Activated CD8-positive, alpha-beta memory T cell treated with anti-CD3 and anti-CD28 coated beads for 1 hour (primary cell): Measurements from ENCODE around the gene PTPN13.

Source experiments
- DNase-seq, 2 donors: peaks; one replicate each; pipeline ENCODE4 v3.0.0-alpha.2; 2020; ENCODE audit warnings: low read depth in 1 of 2; ENCODE audit errors: extremely low read depth in 1 of 2

Gene PTPN13, protein sequence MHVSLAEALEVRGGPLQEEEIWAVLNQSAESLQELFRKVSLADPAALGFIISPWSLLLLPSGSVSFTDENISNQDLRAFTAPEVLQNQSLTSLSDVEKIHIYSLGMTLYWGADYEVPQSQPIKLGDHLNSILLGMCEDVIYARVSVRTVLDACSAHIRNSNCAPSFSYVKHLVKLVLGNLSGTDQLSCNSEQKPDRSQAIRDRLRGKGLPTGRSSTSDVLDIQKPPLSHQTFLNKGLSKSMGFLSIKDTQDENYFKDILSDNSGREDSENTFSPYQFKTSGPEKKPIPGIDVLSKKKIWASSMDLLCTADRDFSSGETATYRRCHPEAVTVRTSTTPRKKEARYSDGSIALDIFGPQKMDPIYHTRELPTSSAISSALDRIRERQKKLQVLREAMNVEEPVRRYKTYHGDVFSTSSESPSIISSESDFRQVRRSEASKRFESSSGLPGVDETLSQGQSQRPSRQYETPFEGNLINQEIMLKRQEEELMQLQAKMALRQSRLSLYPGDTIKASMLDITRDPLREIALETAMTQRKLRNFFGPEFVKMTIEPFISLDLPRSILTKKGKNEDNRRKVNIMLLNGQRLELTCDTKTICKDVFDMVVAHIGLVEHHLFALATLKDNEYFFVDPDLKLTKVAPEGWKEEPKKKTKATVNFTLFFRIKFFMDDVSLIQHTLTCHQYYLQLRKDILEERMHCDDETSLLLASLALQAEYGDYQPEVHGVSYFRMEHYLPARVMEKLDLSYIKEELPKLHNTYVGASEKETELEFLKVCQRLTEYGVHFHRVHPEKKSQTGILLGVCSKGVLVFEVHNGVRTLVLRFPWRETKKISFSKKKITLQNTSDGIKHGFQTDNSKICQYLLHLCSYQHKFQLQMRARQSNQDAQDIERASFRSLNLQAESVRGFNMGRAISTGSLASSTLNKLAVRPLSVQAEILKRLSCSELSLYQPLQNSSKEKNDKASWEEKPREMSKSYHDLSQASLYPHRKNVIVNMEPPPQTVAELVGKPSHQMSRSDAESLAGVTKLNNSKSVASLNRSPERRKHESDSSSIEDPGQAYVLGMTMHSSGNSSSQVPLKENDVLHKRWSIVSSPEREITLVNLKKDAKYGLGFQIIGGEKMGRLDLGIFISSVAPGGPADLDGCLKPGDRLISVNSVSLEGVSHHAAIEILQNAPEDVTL (N-terminal part only)

DNA sequence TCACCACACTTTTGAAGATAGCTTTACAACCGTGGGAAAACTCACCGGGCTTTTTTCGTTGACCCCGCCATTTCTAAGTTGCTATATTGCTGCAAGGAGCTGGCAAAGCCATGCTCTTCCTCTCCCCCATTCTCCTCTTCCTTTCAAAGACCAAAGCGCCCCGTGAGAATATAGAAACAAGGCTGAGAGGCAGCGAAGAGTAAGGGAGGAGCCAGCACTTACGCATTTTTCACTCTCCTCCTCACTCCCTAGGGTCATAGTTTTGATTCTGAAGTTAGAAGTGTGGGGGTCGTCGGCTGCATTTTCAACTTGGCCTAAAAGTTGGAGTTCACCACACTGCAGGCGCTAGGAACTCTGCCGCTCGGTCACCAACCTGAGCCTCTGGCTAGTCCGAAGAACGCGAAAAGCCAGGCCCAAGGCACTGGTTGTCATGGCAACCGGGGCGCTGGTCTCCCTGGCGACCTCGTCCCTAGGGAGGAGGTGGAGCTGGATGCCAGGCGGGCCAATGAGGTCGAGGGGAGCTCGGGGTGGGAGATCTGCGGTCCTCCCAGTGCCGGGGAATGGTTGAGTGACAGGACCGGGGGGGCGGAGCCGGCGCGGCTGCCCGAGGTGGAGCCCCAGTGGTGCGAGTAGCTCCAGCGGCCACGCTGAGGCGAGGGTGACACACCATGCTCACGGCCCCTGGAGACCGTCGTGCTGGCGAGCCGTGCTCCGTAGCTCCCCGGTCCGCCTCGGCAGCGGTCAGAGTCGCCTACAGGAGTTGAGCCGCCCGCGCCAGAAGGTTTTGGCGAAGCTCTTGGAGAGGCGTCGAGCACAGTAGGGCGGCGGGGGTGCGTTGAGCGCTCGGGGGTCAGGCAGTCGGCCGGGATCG, at the start of gene PTPN13:
TSS of gene PTPN13 (plus strand) at position 628 of the 871 bp plus-strand sequence. CDS start 40,942 bp downstream, outside the sequence.
- DNase-seq, result peak in 1 of 2 donors; percentile 10

DNA sequence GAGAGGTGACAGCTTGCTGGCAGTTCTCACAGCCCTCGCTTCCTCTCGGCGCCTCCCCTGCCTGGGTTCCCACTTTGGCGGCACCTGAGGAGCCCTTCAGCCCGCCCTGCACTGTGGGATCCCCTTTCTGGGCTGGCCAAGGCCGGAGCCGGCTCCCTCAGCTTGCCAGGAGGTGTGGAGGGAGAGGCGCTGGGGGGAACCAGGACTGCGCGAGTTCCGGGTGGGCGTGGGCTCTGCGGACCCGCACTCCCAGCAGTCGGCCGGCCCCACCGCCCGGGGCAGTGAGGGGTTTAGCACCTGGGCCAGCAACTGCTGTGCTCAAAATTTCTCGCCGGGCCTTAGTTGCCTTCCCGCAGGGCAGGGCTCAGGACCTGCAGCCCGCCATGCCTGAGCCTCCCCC, 47.0 kb upstream of the PTPN13 start:
- no peak for DNase-seq

DNA sequence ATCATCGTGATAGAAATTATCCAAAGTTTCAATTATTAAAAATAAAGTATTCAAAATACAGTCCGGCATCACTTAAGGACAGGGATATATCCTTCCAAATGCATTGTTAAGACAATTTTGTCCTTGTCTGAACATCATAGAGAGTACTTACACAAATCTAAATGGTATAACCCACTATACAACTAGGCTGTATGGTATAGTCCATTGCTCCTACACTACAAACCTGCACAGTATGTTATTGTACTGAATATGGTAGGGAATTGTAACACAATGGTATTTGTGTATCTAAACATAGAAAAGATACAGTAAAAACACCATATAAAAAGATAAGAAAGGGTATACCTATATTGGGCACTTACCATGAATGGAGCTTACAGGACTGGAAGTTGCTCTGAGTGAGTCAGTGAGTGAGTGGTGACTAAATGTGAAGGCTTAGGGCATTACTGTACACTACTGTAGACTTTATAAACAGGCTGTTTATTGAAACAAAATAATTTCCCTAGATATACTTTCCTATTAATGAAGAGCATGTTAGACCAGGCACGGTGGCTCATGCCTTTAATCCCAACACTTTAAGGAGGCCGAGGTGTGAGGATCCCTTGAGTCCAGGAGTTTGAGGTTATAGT, 44.8 kb upstream of the PTPN13 start:
- no peak for DNase-seq

DNA sequence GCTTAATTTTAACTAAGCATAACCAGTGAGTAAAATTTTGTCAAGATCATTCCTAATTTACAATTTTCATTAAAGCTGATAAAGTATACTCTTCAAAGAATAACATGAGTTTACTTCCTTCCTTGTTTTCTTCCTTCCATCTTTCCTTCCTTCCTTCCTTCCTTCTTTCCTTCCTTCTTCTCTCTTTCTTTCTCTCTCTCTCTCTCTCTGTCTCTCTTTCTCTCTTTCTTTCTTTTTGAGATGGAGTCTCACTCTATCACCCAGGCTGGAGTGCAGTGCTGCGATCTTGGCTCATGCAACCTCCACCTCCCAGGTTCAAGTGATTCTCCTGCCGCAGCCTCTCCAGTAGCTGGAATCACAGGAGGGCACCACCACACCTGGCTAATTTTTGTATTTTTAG, 42.7 kb upstream of the PTPN13 start:
- no peak for DNase-seq

DNA sequence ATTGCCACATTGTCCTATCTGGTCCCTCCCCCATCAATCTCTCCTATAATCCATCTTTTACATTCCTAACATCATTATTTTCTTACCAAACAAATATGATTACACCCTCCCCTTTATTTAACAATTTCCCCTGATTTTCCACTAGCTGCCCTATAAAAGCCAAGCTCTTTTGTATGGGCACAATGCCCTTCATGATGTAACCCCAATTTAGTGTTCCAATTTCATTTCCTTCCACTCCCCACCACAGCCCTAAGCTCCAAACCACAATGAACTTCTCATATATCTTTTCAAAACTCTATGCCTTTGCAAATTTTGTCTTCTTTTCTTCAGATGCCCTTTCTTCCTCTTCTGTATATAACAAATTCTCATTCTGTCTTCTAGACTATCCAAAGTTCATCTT, 39.5 kb upstream of the PTPN13 start:
- DNase-seq, result no peak

DNA sequence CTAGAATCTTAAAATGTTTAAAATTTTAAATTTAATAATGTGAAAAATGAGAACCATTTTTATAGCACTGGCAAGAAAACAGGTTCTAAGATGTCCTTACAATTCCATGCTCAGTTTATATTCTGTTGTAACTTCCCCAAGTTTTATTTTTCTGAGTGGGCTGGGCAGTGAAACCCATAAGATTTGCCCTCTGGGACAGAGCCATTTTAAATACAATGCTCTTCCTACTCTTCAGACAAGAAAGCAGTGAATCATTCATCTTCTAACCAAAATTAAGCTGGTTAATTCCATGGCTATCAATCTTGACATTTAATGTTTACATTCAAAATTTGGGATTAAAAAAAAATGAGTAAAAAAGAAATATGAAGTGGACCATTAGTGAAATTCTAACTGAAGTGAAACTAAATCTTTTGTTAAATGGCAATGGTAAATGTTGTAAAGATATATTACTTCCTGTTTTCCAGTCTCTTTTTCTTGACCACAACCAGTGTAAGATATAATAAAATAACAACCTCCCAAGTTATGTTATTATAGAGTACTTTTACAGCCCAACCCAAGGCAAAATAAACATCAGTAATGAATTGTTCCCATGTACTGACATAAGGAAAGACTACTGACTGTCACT, 37.2 kb upstream of the PTPN13 start:
- no peak for DNase-seq

DNA sequence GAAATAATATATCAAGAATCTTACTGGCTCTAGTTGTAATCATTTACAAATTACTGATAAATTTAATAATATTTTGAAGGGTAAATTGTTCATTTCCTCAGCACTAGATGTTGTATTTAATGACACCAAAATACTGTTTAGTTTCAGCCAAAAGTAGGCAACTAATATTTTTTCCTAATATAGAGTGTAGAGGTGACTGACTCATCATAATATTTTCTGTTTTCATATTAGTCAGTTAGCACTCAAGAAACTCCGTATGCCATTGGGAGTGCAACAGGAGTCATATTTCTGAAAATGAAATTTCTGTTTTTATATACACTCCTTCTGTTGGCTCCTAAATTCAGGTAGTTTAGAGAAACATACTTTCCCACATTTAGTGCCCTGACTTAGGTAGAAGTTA, 36.6 kb upstream of the PTPN13 start:
- no peak for DNase-seq

DNA sequence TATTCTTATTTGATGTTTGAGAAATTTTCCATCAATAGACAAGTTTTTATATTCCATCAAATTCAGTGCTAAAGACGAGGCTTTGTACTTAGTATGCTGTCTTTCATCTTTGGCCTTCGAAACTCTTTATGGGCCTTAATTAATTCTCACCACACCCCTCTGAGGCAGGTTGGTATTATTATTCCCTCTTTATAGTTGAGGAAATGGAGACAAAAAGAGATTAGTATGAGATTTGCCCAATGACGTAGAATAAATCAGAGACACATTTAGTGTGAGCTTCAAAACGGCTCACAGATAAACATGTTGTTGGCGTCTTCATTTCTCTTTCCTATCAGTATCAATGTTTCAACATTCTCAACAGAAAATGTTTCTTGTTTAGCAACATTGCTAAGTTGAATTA, 35.9 kb upstream of the PTPN13 start:
- no peak for DNase-seq

DNA sequence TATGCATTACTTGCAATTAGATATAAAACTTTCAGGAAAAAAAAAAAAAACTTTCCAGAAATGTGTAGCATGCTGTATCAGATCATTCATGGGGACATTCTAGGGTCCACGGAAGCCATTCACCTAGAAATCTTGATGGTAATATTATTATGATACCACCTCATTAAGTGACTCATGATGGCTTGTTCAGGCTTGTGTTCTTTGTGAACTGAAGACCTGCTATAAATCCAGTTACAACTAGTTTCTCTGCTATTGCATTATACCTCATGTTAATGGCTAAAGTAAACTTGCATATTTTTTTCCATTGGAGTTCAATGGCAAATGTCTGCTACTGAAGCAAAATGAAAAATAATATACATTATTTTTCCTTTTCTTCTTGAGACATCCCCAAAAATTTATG, 35.3 kb upstream of the PTPN13 start:
- no peak for DNase-seq

DNA sequence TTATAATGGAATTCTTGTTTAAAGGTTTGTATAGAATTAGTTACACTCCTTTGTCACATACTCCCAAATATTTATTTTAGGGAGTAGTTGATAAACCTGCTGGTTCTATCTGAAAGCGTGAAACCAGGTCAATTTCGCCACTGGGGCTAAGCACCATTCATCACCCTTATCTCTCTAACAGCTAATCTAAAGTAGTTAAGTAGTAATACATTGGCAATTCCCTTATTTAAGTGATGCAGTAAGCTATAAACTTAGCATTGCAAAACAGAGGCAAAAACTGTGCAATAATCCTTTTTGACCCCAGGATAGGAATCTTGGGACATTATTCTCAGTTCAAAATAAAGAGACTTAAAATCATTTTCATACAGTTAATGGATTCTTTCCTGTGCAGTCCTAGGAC, 33.7 kb upstream of the PTPN13 start:
- DNase-seq, result no peak

DNA sequence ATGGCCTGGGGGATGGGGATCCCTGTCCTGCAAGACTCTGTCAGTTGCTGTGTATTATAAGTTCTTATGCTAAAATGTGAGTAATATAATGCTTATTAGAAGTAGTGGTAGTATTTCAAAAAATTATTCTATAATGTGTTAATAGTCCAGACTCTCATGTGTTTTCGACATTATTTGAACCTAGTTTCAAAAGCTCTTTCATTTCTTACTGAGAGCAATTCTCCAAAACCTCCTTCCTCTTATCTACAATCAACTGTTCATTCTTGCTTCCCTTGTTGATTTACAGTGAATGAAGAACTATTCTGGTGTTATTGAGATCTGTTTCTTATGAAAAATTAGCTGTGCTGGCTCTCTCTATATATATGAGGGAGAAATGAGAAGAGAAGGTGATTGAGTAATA, 32.9 kb upstream of the PTPN13 start:
- no peak for DNase-seq

DNA sequence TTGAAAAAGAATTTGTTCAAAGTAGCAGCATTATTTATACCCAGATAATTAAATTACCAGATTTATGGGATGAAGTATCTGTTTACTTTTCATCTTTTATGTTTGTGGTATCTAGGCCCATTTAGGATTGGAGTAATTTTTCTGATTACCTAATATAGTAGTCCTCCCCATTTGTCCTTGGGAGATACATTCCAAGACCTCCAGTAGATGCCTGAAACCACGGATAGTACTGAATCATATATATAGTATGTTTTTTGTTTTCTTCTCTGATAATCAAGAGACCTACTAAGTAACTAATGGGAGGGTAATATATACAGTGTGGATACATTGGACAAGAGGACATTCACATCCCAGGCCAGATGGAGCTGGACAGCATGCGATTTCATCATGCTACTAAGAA, 30.7 kb upstream of the PTPN13 start:
- DNase-seq, result no peak

DNA sequence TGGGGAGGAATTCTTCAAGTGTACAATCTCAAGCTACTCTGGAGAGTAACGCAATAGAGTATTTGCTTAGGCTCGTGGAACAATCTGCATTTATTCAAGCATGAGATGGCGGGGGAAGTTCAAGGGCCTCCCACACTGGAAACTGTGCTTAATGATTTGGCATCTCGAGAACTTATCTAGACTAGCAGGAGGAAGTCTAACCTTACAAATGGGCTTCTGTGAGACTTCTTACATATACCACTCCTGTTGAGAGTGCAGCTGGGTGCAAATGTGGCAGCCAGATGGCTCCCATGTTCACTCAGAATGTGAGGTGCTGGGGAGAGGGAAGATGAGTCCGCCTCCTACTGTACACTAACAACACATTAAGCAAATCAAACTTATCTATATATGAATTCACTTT, 29.3 kb upstream of the PTPN13 start:
- no peak for DNase-seq

DNA sequence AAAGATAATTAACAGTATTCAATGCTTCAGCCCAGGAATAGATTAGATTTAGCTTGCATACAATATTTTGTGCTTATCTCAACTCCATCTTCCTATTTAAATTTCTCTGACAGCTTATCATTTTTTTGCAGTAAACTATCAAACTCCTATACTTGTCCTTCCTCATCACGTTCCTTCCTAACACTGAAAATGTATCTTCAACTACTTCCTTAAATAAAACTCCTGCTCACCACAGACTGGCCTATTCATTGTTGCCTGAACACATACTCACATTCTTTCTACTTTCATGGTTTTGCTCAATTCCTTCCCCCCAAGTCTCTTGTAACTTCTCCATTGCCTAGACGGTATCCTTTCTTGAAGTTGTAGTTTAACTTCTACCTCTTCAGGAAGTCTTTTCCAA, 28.5 kb upstream of the PTPN13 start:
- no peak for DNase-seq

DNA sequence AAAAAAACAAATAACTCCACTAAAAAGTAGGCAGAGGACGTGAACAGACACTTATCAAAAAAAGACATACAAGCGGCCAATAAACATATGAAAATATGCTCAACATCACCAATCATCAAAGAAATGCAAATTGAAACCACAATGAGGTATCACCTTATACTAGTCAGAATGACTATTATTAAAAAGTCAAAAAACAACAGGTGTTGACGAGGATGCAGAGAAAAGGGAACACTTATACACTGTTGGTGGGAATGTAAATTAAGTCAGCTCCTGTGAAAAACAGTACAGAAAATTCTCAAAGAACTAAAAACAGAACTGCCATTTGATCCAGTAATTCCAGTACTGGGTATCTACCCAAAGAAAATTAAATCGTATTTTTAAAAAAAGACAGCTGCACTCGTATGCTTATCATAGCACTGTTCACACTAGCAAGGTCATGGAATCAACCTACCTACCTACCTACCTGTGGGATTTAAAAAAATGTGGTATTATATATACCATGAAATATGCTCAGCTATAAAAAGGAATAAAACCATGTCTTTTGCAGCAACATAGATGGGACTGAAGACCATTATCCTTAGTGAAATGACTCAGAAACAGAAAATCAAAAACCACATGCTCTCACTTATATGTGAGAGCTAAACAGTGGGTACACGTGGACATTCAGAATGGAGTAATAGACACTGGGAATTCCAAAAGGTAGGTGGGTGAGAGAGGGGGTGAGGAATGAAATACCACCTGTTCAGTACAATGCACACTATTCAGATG, 24.8 kb upstream of the PTPN13 start:
- no peak for DNase-seq

DNA sequence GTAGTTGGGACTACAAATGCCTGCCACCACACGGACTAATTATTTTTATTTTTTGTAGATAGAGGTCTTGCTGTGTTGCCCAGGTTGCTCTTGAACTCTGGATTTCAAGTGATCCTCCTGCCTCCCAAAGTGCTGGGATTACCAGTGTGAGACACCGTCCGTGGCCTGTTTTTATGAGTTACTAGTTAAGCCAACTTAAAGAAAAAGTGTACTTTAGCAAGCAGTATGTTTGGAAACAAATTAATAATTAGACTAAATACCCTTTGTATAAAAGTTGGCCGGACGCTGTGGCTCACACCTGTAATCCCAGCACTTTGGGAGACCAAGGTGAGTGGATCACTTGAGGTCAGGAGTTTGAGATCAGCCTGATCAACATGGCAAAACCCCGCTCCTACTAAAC, 14.2 kb upstream of the PTPN13 start:
- DNase-seq, result no peak

DNA sequence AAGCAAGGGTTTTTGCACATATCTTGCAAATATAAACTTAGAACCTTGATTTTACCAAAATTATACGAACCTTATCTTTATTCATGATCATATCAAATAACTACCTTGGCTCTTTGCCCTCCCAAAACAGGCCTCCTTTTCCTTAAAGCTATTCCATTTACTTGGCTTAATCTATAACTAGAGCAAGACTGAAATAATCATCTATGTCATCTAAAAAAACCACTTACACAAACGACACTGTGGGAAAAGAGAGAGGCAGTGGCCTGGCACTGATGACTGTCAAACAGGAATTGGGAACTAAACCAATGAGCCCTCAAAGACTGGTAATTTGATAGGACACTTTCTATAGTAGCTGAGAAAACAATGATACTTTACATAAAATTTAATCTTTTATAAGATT, 11.7 kb upstream of the PTPN13 start:
- no peak for DNase-seq

DNA sequence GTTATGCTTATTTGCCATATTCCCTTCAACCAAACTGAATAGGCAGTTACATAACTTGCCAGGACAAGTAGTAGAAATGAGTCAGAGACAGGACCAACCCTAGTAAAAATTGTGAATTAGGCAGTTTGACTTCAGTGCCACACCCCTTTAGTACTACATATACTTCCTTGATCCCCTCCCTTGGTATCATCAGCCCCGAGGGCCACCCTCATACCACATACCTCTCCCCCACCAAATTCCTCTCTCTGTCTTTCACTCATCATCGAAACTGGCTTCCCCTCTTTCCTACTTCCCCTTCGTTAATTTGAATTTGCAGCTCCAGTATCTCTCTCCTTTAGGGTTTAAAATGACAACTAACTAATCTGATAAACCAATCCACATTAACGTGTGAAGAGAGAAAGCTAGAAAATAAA, 7.9 kb upstream of the PTPN13 start:
- DNase-seq, result no peak
